Measurements from ENCODE around the gene DSC1.

- TF ChIP-seq EZH2phosphoT487 (conservative IDR thresholded peaks at IDR 0.05; ENCODE audit: low read length) (no peak), CTCF (IDR thresholded peaks at IDR 0.05; ENCODE audit: insufficient read depth, low read length, poor library complexity, severe bottlenecking) (no peak)
Measured at GRCh38 chr18:31143025-31143424, 19.6 kb downstream of the DSC1 start.

All from SU-DHL-6 (cell line).